RKO (cell line): ENCODE results near the gene KLF2.
A peak's percentile ranks its signal among the peaks of the same experiment; 100 is the strongest.
"Not testable (repeated sequence)": the region's sequence is repeated elsewhere in the genome, so short reads cannot be mapped to it uniquely, and the experiment has no call there.

Source experiments
- DNase-seq: peaks from one replicate; pipeline ENCODE4 v3.0.0-alpha.2; 2016; ENCODE audit warnings: low spot score

The KLF2 gene

DNA sequence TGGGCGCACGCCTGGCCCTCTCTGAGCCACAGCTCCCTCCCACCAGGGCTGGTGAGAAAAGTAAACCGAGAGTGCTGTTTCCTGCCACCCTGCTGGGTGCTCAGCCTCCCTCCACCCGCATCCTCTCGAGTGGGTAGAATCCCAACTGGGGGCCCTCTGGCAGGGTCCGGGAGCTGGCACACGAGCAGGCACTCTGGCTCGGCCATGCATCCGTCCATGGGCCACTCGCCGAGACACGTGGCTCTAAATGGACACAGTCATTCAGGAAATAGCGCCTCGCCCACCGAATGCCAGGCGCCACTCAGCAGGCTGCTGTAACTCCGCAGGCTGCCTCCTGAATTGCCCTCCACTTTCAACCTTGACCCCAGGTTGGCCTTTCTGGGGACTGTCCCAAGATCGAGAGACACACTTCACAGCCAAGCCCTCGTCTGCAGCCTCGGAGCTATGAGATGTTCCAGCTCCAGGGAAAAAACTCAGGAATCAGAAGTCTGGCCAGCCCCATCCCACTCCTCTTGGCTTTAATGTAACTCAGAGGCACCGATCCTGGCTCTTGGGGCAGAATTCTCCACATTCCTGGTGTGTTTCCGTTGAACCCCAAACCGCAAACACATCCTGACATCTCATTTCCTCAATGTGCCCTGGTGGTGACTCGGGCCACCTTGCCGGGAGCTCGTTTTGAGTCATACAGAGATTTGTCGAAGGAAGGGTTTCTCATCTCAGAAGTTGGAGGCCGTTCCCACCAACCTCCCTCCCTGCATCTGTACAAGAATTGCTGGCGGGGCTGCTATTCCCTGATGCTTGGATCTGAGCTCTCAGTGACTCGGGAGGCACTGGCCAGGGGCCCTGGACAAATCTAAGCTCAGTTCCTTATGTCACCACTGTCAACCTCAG lies 14.1 kb downstream of the KLF2 start:
- DNase-seq = peak; percentile 90

- DNase-seq = no peak
These were observed 14.7 kb downstream of the KLF2 start for GRCh38 chr19:16339361-16339725.

- no peak for DNase-seq
These were observed 15.5 kb downstream of the KLF2 start for GRCh38 chr19:16340092-16340491.

GRCh38 chr19:16340654-16341053 lies 16.0 kb downstream of the KLF2 start:
- no peak for DNase-seq

DNA sequence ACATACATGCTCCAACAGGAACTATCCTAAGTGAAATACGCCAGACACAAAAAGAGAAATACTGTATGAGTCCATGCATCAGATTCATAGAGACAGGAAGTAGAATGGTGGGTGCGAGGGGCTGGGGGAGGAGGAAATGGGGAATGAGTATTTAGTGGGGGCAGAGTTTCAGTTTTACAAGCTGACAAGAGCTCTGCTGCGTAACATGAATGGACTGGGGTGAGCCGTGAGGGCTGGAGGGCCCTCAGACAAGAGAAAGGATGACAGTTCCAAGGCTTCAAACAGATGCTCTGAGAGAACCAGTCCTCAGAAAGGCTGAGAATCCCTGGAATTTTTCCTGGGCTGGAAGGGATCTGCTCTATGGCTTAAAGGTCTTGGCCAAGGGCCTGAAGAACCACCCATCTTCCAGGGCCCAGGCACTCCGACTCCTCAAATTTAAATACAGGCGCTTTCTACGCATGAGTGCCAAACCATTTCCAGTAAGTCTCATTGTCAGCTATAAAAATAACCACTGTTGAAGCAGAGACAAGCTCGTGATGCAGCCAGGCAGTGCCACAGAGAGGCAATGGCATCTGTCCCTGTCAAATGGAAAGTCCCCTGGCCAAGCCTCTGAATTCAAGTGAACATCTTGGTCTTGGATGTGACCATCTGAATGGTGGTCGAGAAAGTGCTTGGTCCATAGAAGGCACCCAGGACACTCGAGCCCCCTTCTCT lies 17.5 kb downstream of the KLF2 start:
- no peak for DNase-seq

GRCh38 chr19:16343156-16343555 lies 18.5 kb downstream of the KLF2 start:
- no peak for DNase-seq

GRCh38 chr19:16345457-16345856 lies 20.8 kb downstream of the KLF2 start:
- no peak for DNase-seq

- not testable (repeated sequence) for DNase-seq
These were observed 22.5 kb downstream of the KLF2 start for GRCh38 chr19:16347099-16347498.

DNA sequence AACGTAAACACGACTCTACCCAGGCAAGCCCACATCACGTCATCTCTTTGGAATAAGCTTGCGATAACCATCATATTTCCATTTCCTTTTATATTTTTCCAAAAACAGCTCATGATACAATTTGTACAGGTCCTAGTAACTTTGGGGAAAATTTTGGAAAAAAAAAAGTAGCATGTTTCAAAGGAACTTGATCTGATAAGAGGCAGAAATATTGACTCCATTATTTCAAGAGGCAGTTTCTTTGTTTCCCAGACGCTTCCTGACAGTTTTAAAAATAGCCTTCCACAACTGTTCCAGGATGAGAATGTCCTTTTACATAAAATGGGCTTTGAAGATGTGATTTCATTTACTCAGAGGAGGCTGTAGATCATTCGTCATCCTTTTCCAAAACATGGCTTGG lies 23.1 kb downstream of the KLF2 start:
- no peak for DNase-seq

DNA sequence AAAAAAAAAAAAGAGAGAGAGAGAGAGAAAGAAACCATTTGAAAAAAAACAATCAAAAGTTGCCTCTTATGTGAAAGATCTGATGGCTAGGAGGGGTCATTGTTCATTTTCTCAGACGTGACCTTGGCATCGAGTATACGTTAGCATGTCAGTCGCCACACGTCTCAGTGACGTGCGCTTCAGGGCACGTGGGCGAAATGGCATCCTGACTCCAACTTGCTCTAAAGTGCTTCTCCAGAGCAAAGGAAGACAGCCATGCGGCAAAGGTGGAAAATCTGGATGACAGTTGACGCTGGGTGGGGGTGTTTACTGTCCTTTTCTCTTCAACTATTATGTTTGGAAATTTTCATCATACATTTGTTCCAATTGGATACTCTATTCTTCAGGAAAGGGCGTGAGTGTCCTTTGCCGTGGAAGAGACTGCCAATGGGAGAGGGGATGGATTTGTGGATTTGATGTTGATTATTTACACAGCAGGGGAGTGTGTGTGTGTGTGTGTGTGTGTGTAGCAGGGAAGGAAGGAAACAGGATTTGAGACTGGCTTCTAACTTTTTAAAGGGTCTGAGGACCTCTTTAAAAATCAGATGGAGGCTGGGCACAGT lies 25.0 kb downstream of the KLF2 start:
- DNase-seq = no peak

DNA sequence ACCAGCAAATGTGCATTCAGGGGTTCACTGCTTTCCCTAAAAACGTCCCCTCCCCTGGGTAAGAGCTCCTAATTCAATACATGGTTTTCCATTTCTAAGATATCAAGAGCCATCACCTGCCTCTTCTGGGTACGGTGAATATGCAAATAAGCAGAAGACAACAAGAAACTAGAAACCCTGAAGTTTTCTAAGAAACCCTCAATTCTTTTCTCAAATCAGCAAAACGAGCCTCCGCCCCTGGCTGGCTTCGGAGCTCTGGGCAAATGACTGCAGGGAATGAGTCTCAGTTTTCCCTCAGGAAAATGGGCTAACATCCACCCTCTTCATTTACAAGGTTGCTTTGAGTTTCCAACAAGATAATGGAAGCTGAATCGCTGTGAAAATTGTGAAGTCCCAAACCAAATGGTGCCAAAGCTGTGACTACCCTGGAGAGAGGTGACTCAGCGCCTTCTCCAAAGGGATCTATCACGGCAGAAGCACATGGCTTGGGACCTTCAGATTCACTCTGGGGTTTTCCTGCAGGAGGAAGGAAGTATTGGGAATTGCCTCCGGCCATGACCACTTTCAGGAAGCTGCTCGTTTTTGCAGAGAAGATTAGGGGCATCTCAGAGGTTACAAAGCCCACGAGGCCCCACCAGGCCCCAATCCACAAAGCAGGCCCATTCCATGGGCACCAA lies 26.6 kb downstream of the KLF2 start:
- peak; percentile 47 for DNase-seq

DNA sequence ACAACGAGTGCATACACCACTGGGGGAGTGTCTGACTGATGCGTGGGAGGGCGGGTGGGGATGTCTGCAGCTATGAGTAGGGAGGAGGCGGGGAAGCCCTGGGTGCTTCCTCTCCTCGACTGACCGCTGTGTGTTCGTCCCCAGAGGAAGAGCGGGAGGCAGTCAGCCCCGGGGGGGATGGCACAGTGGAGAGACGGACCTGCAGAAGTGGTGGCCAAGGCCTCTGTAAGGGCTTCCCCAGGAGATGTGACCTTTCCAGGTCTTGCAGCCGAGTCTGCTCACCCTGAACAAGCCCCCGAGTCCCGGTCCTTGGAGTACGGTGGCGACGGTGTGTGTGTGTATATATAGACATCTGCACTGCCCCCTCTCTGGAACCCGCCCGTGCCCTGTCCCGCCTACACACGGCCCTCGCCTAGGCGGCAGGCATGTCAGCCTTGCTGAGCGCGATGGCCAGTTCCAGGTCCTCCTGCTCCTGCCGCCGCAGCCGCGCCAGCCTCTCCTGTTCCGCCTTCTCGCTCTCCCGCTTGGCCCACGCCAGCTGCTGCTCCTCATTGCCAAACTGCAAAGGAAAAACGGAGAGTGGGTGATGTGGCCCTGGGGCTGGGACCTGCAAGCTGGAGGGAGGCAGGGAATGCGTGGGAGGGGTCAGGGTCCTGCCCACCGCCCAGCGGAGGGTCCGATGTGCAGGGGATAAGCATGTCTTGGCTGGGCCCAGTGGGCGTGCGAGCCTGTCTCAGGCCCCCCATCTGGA lies 30.8 kb downstream of the KLF2 start:
- no peak for DNase-seq

GRCh38 chr19:16358456-16358855 lies 33.8 kb downstream of the KLF2 start:
- no peak for DNase-seq

DNA sequence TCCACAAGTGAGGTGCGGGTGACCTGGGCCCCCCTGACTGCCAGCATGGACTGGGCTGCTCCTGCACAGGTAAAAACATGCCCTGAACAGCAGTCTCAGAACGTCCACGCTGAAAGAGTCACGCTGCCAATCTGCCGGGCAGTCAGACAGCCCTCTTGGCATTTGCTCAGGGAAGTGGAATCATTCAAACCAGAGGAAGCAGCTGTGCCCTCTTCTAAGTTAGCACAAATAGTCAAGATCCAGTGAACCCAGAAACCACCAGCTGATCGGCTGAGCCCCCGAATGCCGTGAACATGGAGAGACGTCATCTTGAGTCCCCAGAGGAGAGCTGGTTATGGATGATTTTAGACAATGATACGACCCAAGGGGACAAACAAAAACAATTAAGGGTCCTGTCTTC lies 34.4 kb downstream of the KLF2 start:
- DNase-seq = no peak

DNA sequence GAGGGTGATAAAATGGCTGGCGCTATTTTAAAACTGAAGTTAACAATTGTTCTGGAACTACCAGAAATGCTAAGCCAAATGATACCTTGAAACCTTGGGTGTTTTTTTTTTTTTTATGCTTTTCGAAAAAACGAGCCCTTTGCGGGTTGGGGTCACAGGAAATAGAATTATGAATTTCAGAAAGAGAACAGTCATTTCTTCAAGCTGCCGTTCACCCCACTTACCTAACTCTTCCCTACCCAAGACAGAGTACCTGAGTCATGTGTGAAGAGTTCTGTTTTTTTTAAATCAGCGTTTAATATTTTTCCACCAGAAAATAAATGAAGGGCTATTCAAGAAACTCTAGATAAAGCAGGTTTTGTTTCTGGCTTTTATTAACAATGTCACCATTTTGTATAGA lies 35.3 kb downstream of the KLF2 start:
- no peak for DNase-seq

DNA sequence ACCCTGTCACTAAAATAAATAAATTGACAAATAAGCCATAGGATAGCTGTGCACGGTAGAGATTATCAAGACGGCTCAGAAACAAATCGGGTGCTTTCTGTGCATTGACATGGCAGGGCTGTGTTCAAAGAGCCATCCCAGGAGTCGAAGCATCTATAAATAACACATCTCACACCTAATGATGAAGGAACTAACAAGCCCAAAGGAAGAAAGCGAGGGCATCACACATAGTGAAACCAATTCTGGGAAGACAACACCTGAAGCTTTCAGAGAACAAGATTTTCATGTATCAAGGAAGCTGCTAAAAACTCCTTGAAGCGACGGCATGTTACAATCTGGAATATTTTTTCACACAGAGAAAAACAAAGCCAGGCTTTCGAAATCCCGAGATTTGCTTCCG lies 36.1 kb downstream of the KLF2 start:
- DNase-seq = no peak

GRCh38 chr19:16361254-16361653 lies 36.6 kb downstream of the KLF2 start:
- no peak for DNase-seq

- DNase-seq = no peak
These were observed 37.3 kb downstream of the KLF2 start for GRCh38 chr19:16361926-16362325.

- DNase-seq = no peak
These were observed 38.7 kb downstream of the KLF2 start for GRCh38 chr19:16363133-16363851.

- no peak for DNase-seq
These were observed 39.2 kb downstream of the KLF2 start for GRCh38 chr19:16363852-16364230.

DNA sequence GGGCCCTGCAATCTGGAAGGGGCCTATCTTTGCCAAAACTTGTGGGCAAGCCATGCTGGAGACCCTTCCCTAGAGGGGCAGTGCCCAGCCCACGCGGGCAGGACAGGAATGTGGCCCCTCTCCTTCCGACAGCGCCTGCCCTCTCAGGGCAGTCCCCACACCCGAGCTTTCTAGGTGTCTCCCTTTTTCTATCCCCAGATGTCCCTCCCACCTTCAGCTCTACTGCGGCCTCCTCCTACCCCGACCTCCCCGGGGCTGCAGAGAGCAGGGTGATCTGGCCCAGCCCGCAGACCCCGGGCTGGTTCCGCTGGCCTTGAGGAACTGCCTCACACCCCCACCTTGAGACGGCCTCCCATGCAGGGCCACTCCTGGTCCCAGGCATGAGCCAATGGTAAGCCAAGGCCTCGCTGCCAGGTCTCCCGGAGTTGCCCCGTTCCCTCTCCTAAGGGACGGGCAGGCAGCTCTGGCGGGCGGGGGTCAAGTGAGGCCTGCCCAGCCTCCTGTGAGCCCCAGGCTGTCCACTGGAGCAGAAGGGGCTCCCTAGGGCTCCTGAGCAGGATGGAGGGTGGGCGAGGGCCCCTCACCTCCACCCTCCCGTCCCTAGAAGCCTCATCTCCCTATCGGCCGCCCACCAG lies 39.7 kb downstream of the KLF2 start:
- no peak for DNase-seq
